ENCODE results near the gene LONP2. TPM values are rescaled to one million over a fixed set of nuclear protein-coding genes. Genes with fewer than 3 reads are reported as not detected.

Gene LONP2
- total RNA-seq, 1 donor from 2014 or later: 50.7 TPM

GRCh38 chr16:48299471-48299870 is 55.4 kb downstream of the LONP2 start:
- Mint-ChIP-seq H3K4me3 (ENCODE audit: unreplicated experiment) (no peak overlapping the region), H3K27me3 (ENCODE audit: low read depth, unreplicated experiment) (no peaks in the 10 kb centered on the region), H3K4me1 (ENCODE audit: low read depth, unreplicated experiment) (peaks cover 10% of the 10 kb centered on the region), H3K36me3 (ENCODE audit: low read depth, unreplicated experiment) (peaks cover 12% of the 10 kb centered on the region), H3K27ac (ENCODE audit: unreplicated experiment) (peak overlapping the region; percentile 100), H3K9me3 (ENCODE audit: unreplicated experiment) (peaks cover 2% of the 10 kb centered on the region)
- H3K9ac ChIP-seq (ENCODE audit: low read length): no peak overlapping the region
- TF ChIP-seq CTCF (IDR thresholded peaks at IDR 0.05; ENCODE audit: insufficient read depth, low read depth, low read length): no peak
- TF ChIP-seq EZH2 (IDR thresholded peaks at IDR 0.05; ENCODE audit: insufficient read depth, low read length): no peak
- DNase-seq (ENCODE audit: low read depth): no peak
- H3K9me3 ChIP-seq (ENCODE audit: insufficient read depth, low read depth, low read length): no peaks in the 10 kb centered on the region
- peaks cover 17% of the 10 kb centered on the region for H3K36me3 ChIP-seq (ENCODE audit: insufficient read depth, low read length)
- no peak for FAIRE-seq
- H3K4me3 ChIP-seq (ENCODE audit: insufficient read depth, low read depth, low read length): no peak overlapping the region
- H3K4me2 ChIP-seq (ENCODE audit: low read length): no peak overlapping the region
- no peak overlapping the region for H2AFZ ChIP-seq (ENCODE audit: low read depth, low read length)
- no peaks in the 10 kb centered on the region for H3K79me2 ChIP-seq (ENCODE audit: insufficient read depth, low read length)
- H3K27me3 ChIP-seq (ENCODE audit: insufficient read depth, low read length): no peaks in the 10 kb centered on the region
- H3K27ac ChIP-seq (ENCODE audit: low read depth, low read length): no peak overlapping the region
- no peaks in the 10 kb centered on the region for H4K20me1 ChIP-seq (ENCODE audit: insufficient read depth, low read length)
- no peaks in the 10 kb centered on the region for H3K4me1 ChIP-seq (ENCODE audit: insufficient read depth, low read length)

- Histone ChIP-seq H3K27me3 (ENCODE audit: insufficient read depth, low read length) (no peaks in the 10 kb centered on the region), H2AFZ (ENCODE audit: low read depth, low read length) (no peak overlapping the region), H3K4me2 (ENCODE audit: low read length) (no peak overlapping the region), H3K4me1 (ENCODE audit: insufficient read depth, low read length) (no peaks in the 10 kb centered on the region), H3K4me3 (ENCODE audit: insufficient read depth, low read depth, low read length) (no peak overlapping the region), H3K79me2 (ENCODE audit: insufficient read depth, low read length) (no peaks in the 10 kb centered on the region), H3K9ac (ENCODE audit: low read length) (no peak overlapping the region), H3K27ac (ENCODE audit: low read depth, low read length) (no peak overlapping the region), H3K9me3 (ENCODE audit: insufficient read depth, low read depth, low read length) (no peaks in the 10 kb centered on the region), H3K36me3 (ENCODE audit: insufficient read depth, low read length) (peaks cover 17% of the 10 kb centered on the region), H4K20me1 (ENCODE audit: insufficient read depth, low read length) (no peaks in the 10 kb centered on the region)
- Mint-ChIP-seq H3K27me3 (ENCODE audit: low read depth, unreplicated experiment) (no peaks in the 10 kb centered on the region), H3K36me3 (ENCODE audit: low read depth, unreplicated experiment) (peaks cover 17% of the 10 kb centered on the region), H3K4me1 (ENCODE audit: low read depth, unreplicated experiment) (peaks cover 10% of the 10 kb centered on the region), H3K9me3 (ENCODE audit: unreplicated experiment) (peaks cover 2% of the 10 kb centered on the region), H3K4me3 (ENCODE audit: unreplicated experiment) (no peak overlapping the region), H3K27ac (ENCODE audit: unreplicated experiment) (peak overlapping the region; percentile 100)
- DNase-seq (ENCODE audit: low read depth): peak; percentile 52
- TF ChIP-seq EZH2 (IDR thresholded peaks at IDR 0.05; ENCODE audit: insufficient read depth, low read length) (no peak), CTCF (IDR thresholded peaks at IDR 0.05; ENCODE audit: insufficient read depth, low read depth, low read length) (no peak)
- no peak for FAIRE-seq
These were observed 56.3 kb downstream of the LONP2 start for GRCh38 chr16:48300391-48300856.

GRCh38 chr16:48308535-48308934 is 64.4 kb downstream of the LONP2 start:
- H3K27me3 Mint-ChIP-seq (ENCODE audit: low read depth, unreplicated experiment): no peaks in the 10 kb centered on the region
- H3K9me3 ChIP-seq (ENCODE audit: insufficient read depth, low read depth, low read length): no peaks in the 10 kb centered on the region
- H3K36me3 ChIP-seq (ENCODE audit: insufficient read depth, low read length): peaks cover 8% of the 10 kb centered on the region

More at GRCh38 chr16:48308535-48308934, 64.4 kb downstream of the LONP2 start:
- H3K4me1 ChIP-seq (ENCODE audit: insufficient read depth, low read length): no peaks in the 10 kb centered on the region
- H3K4me1 Mint-ChIP-seq (ENCODE audit: low read depth, unreplicated experiment): peaks cover 2% of the 10 kb centered on the region
- H3K4me3 ChIP-seq (ENCODE audit: insufficient read depth, low read depth, low read length): no peak overlapping the region
- no peak overlapping the region for H2AFZ ChIP-seq (ENCODE audit: low read depth, low read length)
- FAIRE-seq (no peak), DNase-seq (ENCODE audit: low read depth) (no peak)
- H3K4me3 Mint-ChIP-seq (ENCODE audit: unreplicated experiment): no peak overlapping the region
- no peak overlapping the region for H3K27ac Mint-ChIP-seq (ENCODE audit: unreplicated experiment)
- peaks cover 32% of the 10 kb centered on the region for H3K9me3 Mint-ChIP-seq (ENCODE audit: unreplicated experiment)
- peaks cover 6% of the 10 kb centered on the region for H3K79me2 ChIP-seq (ENCODE audit: insufficient read depth, low read length)
- no peak overlapping the region for H3K27ac ChIP-seq (ENCODE audit: low read depth, low read length)
- H3K27me3 ChIP-seq (ENCODE audit: insufficient read depth, low read length): no peaks in the 10 kb centered on the region
- H3K4me2 ChIP-seq (ENCODE audit: low read length): no peak overlapping the region
- no peak overlapping the region for H3K9ac ChIP-seq (ENCODE audit: low read length)
- peaks cover 9% of the 10 kb centered on the region for H4K20me1 ChIP-seq (ENCODE audit: insufficient read depth, low read length)
- no peak for TF ChIP-seq CTCF (IDR thresholded peaks at IDR 0.05; ENCODE audit: insufficient read depth, low read depth, low read length)
- peaks cover 56% of the 10 kb centered on the region for H3K36me3 Mint-ChIP-seq (ENCODE audit: low read depth, unreplicated experiment)

All from astrocyte (in vitro differentiated cells and primary cell).